Immature natural killer cell (primary cell): ENCODE measurements around the gene OSBPL6. TPM values are rescaled to one million over a fixed set of nuclear protein-coding genes. Genes with fewer than 3 reads are reported as not detected.

Experiments
- DNase-seq, 3 donors: peaks; one replicate each; pipeline ENCODE4 v3.0.0; 2022; ENCODE audit warnings: mixed read lengths in 1 of 3
- H3K27ac Mint-ChIP-seq, 6 donors: one replicate each; pipeline ENCODE4 v1.8.0; 2020; ENCODE audit warnings: mixed read lengths in 6 of 6, mild to moderate bottlenecking in 5 of 6, inconsistent platforms in 4 of 6, moderate library complexity in 3 of 6
- H3K27me3 Mint-ChIP-seq, 3 donors: one replicate each; pipeline ENCODE4 v1.8.0; 2020 to 2021; ENCODE audit warnings: low read depth in 3 of 3, mild to moderate bottlenecking in 3 of 3, mixed read lengths in 3 of 3, moderate library complexity in 3 of 3, inconsistent platforms in 1 of 3
- H3K36me3 Mint-ChIP-seq, 3 donors: one replicate each; pipeline ENCODE4 v1.8.0; 2020; ENCODE audit warnings: mixed read lengths in 3 of 3, inconsistent platforms in 2 of 3, mild to moderate bottlenecking in 2 of 3
- H3K4me1 Mint-ChIP-seq, 2 donors: one replicate each; pipeline ENCODE4 v1.8.0; 2020; ENCODE audit warnings: inconsistent platforms in 2 of 2, mild to moderate bottlenecking in 2 of 2, mixed read lengths in 2 of 2, moderate library complexity in 1 of 2
- H3K4me3 Mint-ChIP-seq, 5 donors: one replicate each; pipeline ENCODE4 v1.8.0; 2020; ENCODE audit warnings: mild to moderate bottlenecking in 5 of 5, mixed read lengths in 5 of 5, inconsistent platforms in 3 of 5, moderate library complexity in 3 of 5
- H3K9me3 Mint-ChIP-seq, 6 donors: one replicate each; pipeline ENCODE4 v1.8.0; 2020; ENCODE audit warnings: mild to moderate bottlenecking in 6 of 6, mixed read lengths in 6 of 6, inconsistent platforms in 4 of 6, moderate library complexity in 3 of 6
- polyA plus RNA-seq, 3 donors: library from polyadenylated mRNA; unstranded; fragments of 300-500 nt; fragmentation: Illumina TruSeq; gene quantifications; one replicate each; pipeline ENCODE4 v1.2.3, GENCODE V29; 2021

Gene OSBPL6
- polyA plus RNA-seq, 3 donors from 2014 or later, result not detected

DNA sequence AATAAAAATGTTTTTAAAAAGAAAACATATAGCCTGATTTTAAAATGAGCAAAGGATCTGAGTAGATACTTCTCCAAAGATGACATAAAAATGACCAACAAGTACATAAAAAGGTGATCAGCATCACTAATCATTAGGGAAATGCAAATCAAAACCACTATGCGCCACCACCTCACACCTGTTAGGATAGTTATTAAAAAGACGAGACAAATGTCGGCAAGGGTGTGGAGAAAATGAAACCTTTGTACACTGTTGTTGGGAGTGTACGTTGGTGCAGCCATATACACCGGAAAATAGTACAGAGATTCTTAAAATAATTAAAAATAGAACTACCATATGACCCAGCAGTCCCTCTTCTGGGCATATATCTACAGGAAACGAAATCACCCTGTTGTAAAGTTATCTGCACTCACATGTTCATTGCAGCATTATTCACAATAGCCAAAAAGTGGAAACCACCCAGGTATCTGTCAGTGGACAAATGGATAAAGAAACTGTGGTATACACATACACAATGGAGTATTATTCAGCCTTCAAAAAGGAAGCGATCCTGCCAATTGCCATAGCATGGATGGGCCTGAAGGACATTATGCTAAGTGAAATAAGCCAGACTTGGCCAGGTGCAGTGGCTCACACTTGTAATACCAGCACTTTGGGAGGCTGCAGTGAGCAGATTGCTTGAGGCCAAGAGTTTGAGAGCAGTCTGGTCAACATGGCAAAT is 165.0 kb downstream of the OSBPL6 start:
- Mint-ChIP-seq H3K36me3 (no peaks in the 10 kb centered on the region), H3K27me3 (peaks cover 0 to 3% (median under 1%) of the 10 kb centered on the region in 3 donors), H3K4me1 (no peaks in the 10 kb centered on the region), H3K9me3 (peaks cover 0 to 17% (median 1%) of the 10 kb centered on the region in 6 donors), H3K4me3 (no peak overlapping the region), H3K27ac (no peak overlapping the region)
- DNase-seq, result no peak

DNA sequence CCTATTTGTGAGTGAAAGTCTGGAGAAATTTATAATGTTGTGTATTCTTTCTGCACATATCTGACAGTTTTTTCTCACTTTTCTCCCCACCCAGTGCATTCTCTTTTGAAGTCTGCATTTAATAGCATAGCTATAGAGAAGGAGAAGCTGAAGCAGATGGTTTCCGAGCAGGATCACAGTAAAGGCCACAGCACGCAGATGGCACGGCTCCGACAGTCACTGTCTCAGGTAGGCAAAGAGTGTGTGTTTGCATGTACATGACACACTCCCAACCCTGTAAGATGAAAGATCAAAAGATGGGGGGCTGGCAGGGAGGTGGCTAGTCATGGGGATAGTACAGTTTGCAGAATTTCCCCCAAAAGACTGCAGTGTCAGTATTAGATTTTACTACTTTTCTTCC is 167.3 kb downstream of the OSBPL6 start:
- peaks cover 0 to 12% (median 0%) of the 10 kb centered on the region in 6 donors for H3K9me3 Mint-ChIP-seq
- no peak for DNase-seq
- H3K4me1 Mint-ChIP-seq, result no peaks in the 10 kb centered on the region
- no peak overlapping the region for H3K27ac Mint-ChIP-seq
- no peak overlapping the region for H3K4me3 Mint-ChIP-seq
- no peaks in the 10 kb centered on the region for H3K36me3 Mint-ChIP-seq
- peaks cover 0 to under 1% (median 0%) of the 10 kb centered on the region in 3 donors for H3K27me3 Mint-ChIP-seq

DNA sequence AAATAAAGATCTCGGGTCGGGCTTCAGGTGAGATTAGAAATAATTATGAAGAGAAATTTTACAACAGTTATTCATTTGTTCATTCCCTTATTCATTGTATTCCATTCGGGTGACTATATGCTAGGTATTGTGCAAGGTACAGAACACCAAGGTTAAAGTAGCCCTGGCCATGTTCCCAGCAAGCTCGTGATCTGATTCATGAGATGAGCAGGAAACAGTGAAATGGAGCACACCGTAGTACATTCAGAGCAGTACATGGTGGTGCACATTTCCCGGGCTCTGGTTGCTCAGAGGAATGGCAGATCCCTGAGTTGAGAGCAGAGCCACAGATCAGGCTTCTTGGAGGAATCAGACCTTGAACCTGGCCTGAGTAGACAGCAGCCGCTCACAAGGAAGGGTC is 168.9 kb downstream of the OSBPL6 start:
- DNase-seq, result no peak
- Mint-ChIP-seq H3K36me3 (no peaks in the 10 kb centered on the region), H3K27ac (no peak overlapping the region), H3K9me3 (no peaks in the 10 kb centered on the region), H3K27me3 (peaks cover 0 to 1% (median 0%) of the 10 kb centered on the region in 3 donors), H3K4me1 (no peaks in the 10 kb centered on the region), H3K4me3 (no peak overlapping the region)

DNA sequence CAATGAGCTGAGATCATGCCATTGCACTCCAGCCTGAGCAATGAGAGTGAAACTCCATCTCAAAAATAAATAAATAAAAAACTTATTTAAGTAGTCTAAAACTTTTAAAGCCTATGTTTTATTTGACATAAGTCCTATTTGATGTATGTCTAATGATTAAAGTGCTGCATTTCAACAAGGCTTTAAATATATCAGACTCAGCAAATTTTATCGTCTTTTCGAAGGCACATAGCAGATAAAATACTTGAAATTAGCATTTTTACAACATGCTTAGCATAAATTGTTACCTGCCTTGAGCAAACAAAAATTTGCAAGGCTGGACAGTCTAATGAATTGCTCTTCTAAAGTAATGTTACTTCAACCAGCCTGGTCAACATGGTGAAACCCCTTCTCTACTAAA is 170.8 kb downstream of the OSBPL6 start:
- H3K9me3 Mint-ChIP-seq, result no peaks in the 10 kb centered on the region
- no peak overlapping the region for H3K27ac Mint-ChIP-seq
- no peak for DNase-seq
- H3K36me3 Mint-ChIP-seq, result no peaks in the 10 kb centered on the region
- H3K4me1 Mint-ChIP-seq, result no peaks in the 10 kb centered on the region
- no peak overlapping the region for H3K4me3 Mint-ChIP-seq
- H3K27me3 Mint-ChIP-seq, result peaks cover 0 to 1% (median 0%) of the 10 kb centered on the region in 3 donors

DNA sequence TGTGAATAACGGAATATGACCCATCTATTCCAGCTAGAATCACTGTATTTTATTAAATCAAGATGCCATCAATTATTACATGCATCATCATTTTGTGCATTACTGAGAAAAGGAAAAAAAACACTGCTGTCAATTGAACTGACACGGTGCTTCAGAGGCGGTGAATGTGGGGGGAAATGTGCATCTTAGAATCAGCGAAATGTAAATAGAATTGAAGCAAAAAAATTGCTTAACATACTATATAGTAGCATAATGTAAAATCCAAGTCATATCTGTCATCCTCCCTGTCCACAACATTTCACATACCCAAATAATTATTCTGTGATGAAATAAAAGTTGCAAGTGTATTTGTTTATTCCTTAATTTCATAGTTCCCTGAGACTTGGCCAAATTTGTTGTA is 172.1 kb downstream of the OSBPL6 start:
- no peak for DNase-seq
- Mint-ChIP-seq H3K36me3 (no peaks in the 10 kb centered on the region), H3K9me3 (no peaks in the 10 kb centered on the region), H3K4me1 (no peaks in the 10 kb centered on the region), H3K27ac (no peak overlapping the region), H3K27me3 (peaks cover 0 to 1% (median 0%) of the 10 kb centered on the region in 3 donors), H3K4me3 (no peak overlapping the region)

DNA sequence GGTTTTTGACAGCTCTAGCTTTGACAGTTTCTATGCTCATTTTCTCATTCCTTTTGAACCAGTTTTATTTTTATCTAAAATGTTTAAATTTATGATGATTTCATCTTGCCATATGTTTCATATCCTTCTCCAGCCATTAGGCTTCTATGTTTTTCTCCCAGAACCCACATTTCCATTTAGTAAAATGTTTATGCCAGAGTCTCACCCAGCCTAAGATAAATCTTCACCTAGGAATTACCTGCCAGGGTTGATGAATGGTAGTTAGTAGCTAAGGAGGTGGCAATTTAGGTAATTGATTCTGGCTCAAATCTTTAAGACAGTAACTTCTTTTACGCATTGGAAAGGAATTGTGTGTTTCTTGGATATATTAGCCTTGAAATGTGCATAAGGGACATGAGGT is 173.0 kb downstream of the OSBPL6 start:
- H3K27ac Mint-ChIP-seq, result no peak overlapping the region

DNA sequence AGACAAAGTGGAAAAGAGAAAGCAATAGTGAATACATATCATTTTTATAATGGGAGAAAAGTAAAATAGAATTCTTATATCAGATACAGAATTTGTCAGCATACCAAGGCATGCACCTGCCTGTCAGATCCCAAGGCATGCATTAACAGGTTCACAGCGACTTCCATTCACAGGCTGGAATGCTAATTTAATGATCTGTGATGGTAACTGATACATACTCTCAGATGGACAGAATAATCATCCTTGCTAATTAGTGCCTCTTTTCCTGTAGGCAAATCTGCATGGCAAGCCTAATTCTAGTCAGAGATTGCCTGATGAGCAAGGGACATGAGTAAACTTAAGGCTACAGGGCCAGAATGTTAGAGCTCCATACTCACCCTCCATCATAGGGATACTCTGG is 180.6 kb downstream of the OSBPL6 start:
- H3K9me3 Mint-ChIP-seq, result peaks cover 0 to 3% (median 0%) of the 10 kb centered on the region in 6 donors
- no peaks in the 10 kb centered on the region for H3K36me3 Mint-ChIP-seq
- H3K27ac Mint-ChIP-seq, result no peak overlapping the region
- no peak for DNase-seq
- no peaks in the 10 kb centered on the region for H3K4me1 Mint-ChIP-seq
- no peak overlapping the region for H3K4me3 Mint-ChIP-seq
- H3K27me3 Mint-ChIP-seq, result peaks cover 5 to 12% (median 5%) of the 10 kb centered on the region in 3 donors

More for the DNA sequence above, 173.0 kb downstream of the OSBPL6 start:
- peaks cover 0 to 1% (median 0%) of the 10 kb centered on the region in 3 donors for H3K27me3 Mint-ChIP-seq
- H3K9me3 Mint-ChIP-seq, result no peaks in the 10 kb centered on the region
- H3K4me3 Mint-ChIP-seq, result no peak overlapping the region
- no peaks in the 10 kb centered on the region for H3K4me1 Mint-ChIP-seq
- no peak for DNase-seq
- no peaks in the 10 kb centered on the region for H3K36me3 Mint-ChIP-seq

DNA sequence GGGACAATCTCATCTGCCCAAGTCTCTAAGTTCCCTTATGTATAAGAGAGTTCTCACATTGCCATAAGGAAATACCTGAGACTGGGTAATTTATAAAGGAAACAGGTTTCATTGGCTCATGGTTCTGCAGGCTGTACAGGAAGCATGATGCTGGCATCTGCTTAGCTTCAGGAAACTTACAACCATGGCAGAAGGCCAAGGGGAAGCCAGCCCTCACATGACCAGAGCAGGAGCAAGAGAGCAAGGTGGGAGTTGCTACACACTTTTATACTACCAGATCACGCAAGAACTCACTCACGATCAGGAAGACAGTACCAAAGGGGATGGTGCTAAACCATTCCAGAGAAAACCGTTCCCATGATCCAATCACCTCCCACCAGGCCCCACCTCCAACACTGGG is 182.7 kb downstream of the OSBPL6 start:
- DNase-seq, result no peak
- H3K27me3 Mint-ChIP-seq, result peaks cover 7 to 14% (median 7%) of the 10 kb centered on the region in 3 donors
- H3K27ac Mint-ChIP-seq, result no peak overlapping the region
- H3K36me3 Mint-ChIP-seq, result no peaks in the 10 kb centered on the region
- peaks cover 0 to 5% (median 0%) of the 10 kb centered on the region in 6 donors for H3K9me3 Mint-ChIP-seq
- H3K4me1 Mint-ChIP-seq, result no peaks in the 10 kb centered on the region
- no peak overlapping the region for H3K4me3 Mint-ChIP-seq

DNA sequence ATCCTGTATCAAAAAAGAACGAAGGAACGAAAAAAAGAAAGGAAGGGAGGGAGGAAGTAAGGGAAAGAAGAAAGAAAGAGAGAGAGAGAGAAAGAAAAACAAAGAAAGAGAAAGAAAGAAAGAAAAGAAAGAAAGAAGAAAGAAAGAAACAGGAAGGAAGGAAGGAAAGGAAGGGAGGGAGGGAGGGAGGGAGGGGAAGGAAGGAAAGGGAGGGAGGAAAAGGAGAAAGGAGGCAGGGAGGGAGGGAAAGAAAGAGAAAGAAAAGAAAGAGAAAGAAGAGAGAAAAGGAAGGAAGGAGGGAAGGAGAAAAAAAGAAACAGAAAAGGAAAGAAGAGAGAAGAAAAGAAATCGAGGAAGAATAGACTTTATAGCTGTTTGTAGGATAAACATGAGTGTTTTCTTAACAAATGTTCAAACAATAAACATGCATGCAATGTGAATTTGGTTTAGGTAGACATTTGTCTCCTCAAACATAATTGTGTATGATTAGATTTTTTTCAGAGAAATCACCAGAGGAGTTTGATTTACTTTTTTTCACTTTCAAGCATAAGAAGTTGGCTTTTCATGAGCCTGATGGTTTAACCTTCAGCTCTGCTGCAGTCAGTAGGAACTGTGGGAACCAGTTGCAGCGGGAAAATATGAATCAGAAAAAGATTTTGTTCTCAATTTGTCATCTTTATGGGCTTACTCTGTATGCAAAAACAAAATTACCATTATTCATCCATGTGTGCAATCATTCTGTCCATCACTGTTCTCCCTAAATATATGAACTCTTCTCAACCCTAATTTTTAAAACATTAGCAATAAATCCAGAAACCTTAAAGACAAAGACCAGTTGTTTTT is 185.1 kb downstream of the OSBPL6 start:
- Mint-ChIP-seq H3K4me3 (no peak overlapping the region), H3K4me1 (no peaks in the 10 kb centered on the region), H3K9me3 (peaks cover 0 to 5% (median 0%) of the 10 kb centered on the region in 6 donors), H3K27me3 (peaks cover 7 to 11% (median 7%) of the 10 kb centered on the region in 3 donors), H3K27ac (no peak overlapping the region), H3K36me3 (no peaks in the 10 kb centered on the region)
- no peak for DNase-seq

DNA sequence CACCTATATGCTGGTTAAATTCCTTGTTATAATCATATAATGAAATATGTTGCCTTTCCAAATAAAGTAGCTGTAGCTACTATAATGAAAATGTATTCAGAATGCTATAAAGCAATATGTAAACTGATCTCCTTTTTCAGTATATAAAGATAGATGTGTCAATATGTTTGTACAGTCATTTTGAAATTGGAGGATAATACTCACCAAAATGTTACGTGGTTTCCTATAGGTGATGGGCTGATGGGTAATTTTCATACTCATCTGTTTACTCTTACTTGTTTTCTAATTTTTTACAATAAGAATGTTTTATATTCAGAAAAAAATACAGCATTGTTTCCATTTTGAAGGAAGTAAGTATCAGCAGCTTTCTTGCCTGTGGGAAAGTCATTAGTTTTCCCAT is 186.5 kb downstream of the OSBPL6 start:
- Mint-ChIP-seq H3K4me3 (no peak overlapping the region), H3K27ac (no peak overlapping the region), H3K4me1 (no peaks in the 10 kb centered on the region), H3K27me3 (peaks cover 4 to 8% (median 7%) of the 10 kb centered on the region in 3 donors), H3K9me3 (peaks cover 0 to 3% (median 0%) of the 10 kb centered on the region in 6 donors), H3K36me3 (no peaks in the 10 kb centered on the region)
- DNase-seq, result no peak

DNA sequence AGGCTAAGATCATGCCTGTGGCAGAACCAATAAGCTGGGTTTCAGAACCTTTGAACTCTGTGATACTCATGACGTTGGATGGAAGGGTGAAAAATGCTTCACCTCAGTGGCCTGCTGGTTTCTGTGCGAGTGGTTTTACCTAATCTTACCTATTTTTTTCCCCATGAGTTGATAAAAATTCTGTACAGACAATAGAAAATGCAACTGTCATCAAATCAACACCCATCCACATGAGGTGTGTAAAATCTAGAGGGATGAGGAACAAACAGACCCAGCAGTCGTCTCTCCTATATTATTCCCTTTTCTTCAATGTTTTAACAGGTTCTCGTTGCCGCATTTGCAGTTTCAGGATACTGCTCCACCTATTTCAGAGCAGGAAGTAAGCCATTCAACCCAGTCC is 189.4 kb downstream of the OSBPL6 start:
- DNase-seq, result no peak
- Mint-ChIP-seq H3K36me3 (no peaks in the 10 kb centered on the region), H3K4me1 (no peaks in the 10 kb centered on the region), H3K27me3 (peaks cover 4 to 11% (median 5%) of the 10 kb centered on the region in 3 donors), H3K9me3 (peaks cover 0 to 2% (median 0%) of the 10 kb centered on the region in 6 donors), H3K4me3 (no peak overlapping the region), H3K27ac (no peak overlapping the region)

DNA sequence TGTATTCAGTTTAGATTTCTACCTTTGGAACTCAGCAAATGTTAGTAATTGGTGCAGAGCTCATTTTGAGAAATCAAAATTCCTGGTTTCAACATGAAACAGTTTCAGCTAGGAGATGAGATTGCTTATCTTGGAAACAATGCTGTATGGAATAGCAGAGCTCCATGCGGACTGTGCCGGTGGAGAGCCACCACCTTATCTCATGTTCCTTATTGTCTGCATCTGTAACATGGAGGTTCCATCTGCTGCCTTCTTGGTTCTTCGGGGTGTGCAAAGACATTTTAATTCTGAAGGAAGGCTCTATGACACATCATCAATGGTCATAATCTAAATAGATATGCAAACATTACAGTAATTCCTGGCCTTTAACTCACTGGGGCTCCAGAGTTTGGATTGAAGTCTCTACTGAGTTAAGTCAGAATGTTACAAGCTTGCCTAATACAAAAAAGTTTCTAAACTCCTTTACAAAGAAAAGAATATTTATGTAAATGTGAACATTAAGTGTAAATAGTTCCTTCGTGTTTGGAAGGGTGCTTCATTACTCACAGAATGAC is 191.4 kb downstream of the OSBPL6 start:
- Mint-ChIP-seq H3K4me3 (no peak overlapping the region), H3K27me3 (peaks cover 1 to 8% (median 4%) of the 10 kb centered on the region in 3 donors), H3K9me3 (peaks cover 0 to 2% (median 0%) of the 10 kb centered on the region in 6 donors), H3K4me1 (no peaks in the 10 kb centered on the region), H3K36me3 (no peaks in the 10 kb centered on the region), H3K27ac (no peak overlapping the region)
- no peak for DNase-seq

DNA sequence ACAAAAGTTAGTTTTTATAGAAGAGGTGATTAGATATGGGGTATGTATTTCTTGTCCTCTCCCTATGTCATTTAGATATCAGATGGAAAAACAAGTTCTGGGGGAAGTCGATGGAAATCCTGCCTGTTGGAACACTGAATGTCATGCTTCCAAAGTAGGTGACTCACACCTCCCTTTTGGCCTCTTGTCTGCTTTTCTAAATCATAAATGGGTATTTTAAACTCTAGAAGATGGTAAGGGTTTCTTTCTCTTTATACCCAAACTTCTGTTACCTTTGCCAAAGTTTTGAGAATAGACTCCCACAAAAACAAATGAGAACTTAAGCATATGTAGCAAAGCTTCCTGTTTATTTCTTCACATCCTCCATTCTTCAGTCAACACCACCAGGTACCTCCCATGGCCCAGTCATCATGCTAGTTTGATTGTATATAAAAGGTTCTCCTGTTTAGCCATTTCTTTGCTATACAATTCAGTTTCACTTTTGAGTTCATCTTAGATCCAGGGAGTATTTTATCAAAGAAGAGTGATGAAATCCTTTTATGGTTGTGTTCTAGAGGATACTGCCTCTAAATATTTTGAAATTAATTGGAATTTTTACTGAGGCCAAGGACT is 192.8 kb downstream of the OSBPL6 start:
- H3K27me3 Mint-ChIP-seq, result peaks cover 1 to 6% (median 3%) of the 10 kb centered on the region in 3 donors
- no peaks in the 10 kb centered on the region for H3K9me3 Mint-ChIP-seq
- H3K36me3 Mint-ChIP-seq, result no peaks in the 10 kb centered on the region
- H3K27ac Mint-ChIP-seq, result no peak overlapping the region
- no peak overlapping the region for H3K4me3 Mint-ChIP-seq
- no peak for DNase-seq
- no peaks in the 10 kb centered on the region for H3K4me1 Mint-ChIP-seq

DNA sequence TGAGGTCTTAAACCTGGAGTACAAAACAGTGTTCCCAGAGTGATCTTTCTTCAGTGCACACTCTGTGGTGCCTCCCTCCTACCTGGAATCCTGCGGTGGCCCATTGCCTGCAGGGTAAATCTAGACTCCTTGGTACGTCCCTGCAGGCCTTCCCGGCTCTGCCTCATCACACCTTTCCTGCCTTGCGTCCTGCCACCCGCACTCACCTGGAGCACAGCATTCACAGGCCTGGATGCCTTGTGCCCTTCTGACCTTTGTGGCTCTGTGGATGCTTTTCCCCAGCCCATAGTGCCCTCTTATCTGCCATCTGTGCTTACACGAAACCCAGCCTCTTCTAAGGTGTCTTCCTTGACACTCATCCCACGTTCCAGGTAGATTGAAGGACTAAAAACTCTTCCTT is 194.0 kb downstream of the OSBPL6 start:
- DNase-seq, result no peak
- no peaks in the 10 kb centered on the region for H3K36me3 Mint-ChIP-seq
- H3K27ac Mint-ChIP-seq, result no peak overlapping the region
- no peaks in the 10 kb centered on the region for H3K9me3 Mint-ChIP-seq
- no peaks in the 10 kb centered on the region for H3K4me1 Mint-ChIP-seq
- H3K27me3 Mint-ChIP-seq, result peaks cover 1 to 3% (median 3%) of the 10 kb centered on the region in 3 donors
- H3K4me3 Mint-ChIP-seq, result no peak overlapping the region
